H1 (cell line): ENCODE data around the gene ADD2. TPM values are rescaled to one million over a fixed set of nuclear protein-coding genes. Genes with fewer than 3 reads are reported as not detected.

Experiments
- ATF3 ChIP-seq: IDR thresholded peaks from 2 replicates; pipeline ENCODE4 v1.6.1; 2011; ENCODE audit warnings: low read depth, mild to moderate bottlenecking, low read length; ENCODE audit not compliant: insufficient read depth
- CREB1 ChIP-seq: IDR thresholded peaks from 2 replicates; pipeline ENCODE4 v1.6.1; 2012; ENCODE audit warnings: inconsistent platforms
- JUN ChIP-seq: IDR thresholded peaks from 2 replicates; pipeline ENCODE4 v1.6.1; 2011; ENCODE audit warnings: low read depth, mild to moderate bottlenecking, improper control_type of control experiment, low read length
- NRF1 ChIP-seq: IDR thresholded peaks from 2 replicates; pipeline ENCODE4 v1.6.1; 2011; ENCODE audit warnings: mild to moderate bottlenecking, low read depth, low read length, improper control_type of control experiment
- POLR2AphosphoS5 ChIP-seq: IDR thresholded peaks from 2 replicates; pipeline ENCODE4 v1.6.1; 2011; ENCODE audit warnings: low read depth, low read length
- SIX5 ChIP-seq: IDR thresholded peaks from 2 replicates; pipeline ENCODE4 v1.6.1; 2011; ENCODE audit warnings: mild to moderate bottlenecking, low read depth, low read length
- SUZ12 ChIP-seq: fragments of 200-600 bp; sonication (generic); IDR thresholded peaks from 2 replicates; pipeline ENCODE4 v1.6.1; 2012; ENCODE audit warnings: mild to moderate bottlenecking, inconsistent platforms, low read length, moderate library complexity, mixed read lengths
- polyA plus RNA-seq, 7 experiments: library from polyadenylated mRNA; depleted of rRNA in 3 of 7; stranded (reverse) in 5 of 7; unstranded in 2 of 7; fragments of >200 nt in 5 of 7; fragments of 200-250 nt in 2 of 7; gene quantifications; 1 replicate in 5 of 7; 2 replicates in 1 of 7; 4 replicates in 1 of 7; pipeline versions ENCODE4 v1.2.1 to v1.2.3, GENCODE V29; 2011 to 2013; ENCODE audit warnings: missing spikeins in 2 of 7, mixed read lengths in 2 of 7
- small RNA-seq: library from polyadenylated mRNA; stranded (forward); fragments of <200 nt; extraction: miRNeasy Mini kit (QIAGEN cat#:217004); gene quantifications from one replicate; pipeline ENCODE3, GENCODE V24; 2013; ENCODE audit not compliant: insufficient read depth
- total RNA-seq: library from RNA; stranded (reverse); fragmentation: NEBNext Ultra II Directional; extraction: Animal tissue kit (Norgen Biotek cat#: 25700); gene quantifications from 2 replicates; pipeline ENCODE4 v1.2.1, GENCODE V29; 2021

Gene ADD2
- total and polyA plus RNA-seq, 2 of the 8 experiments (the other 6 are each of a cell fraction or from before 2014, with no cell fraction given), result 58.5 to 170 TPM

- TF ChIP-seq SIX5, result no peak
- TF ChIP-seq SUZ12, result no peak
- no peak for TF ChIP-seq CREB1
- TF ChIP-seq POLR2AphosphoS5, result no peak
- TF ChIP-seq JUN, result no peak
- no peak for TF ChIP-seq ATF3
- TF ChIP-seq NRF1, result no peak
These were observed 160.9 kb downstream of the ADD2 start (continued) for GRCh38 chr2:70607121-70607561.

Small RNA genes lying within 50 kb of the gene (small RNA-seq; reads per million reads assigned to genes)
- gene HMGN2P21, result not detected

Other genes starting within 250 kb of the ADD2 start
- 2.8 and 3.7 TPM in 2 replicates for gene TGFA, start 214.4 kb downstream of the ADD2 start, total RNA-seq
- 1.8 and 2.1 TPM in 2 replicates for gene TGFA, start 214.4 kb downstream of the ADD2 start, polyA plus RNA-seq (2011; rRNA removed)
- not detected in 2 replicates for gene FIGLA, start 22.4 kb upstream of the ADD2 start, total RNA-seq
- not detected in 2 replicates for gene FIGLA, start 22.4 kb upstream of the ADD2 start, polyA plus RNA-seq (2011; rRNA removed)
- gene CLEC4F, start 52.4 kb upstream of the ADD2 start, total RNA-seq, result not detected in 2 replicates
- not detected in 2 replicates for gene CLEC4F, start 52.4 kb upstream of the ADD2 start, polyA plus RNA-seq (2011; rRNA removed)
- not detected in 2 replicates for gene CD207, start 67.6 kb upstream of the ADD2 start, total RNA-seq
- gene CD207, start 67.6 kb upstream of the ADD2 start, polyA plus RNA-seq (2011; rRNA removed), result not detected in 2 replicates
- not detected in 2 replicates for gene VAX2, start 132.4 kb upstream of the ADD2 start, total RNA-seq
- gene VAX2, start 132.4 kb upstream of the ADD2 start, polyA plus RNA-seq (2011; rRNA removed), result not detected in 2 replicates
- gene ATP6V1B1, start 167.7 kb upstream of the ADD2 start, total RNA-seq, result not detected in 2 replicates
- 0.17 TPM in 1 of 2 replicates, not detected in the other for gene ATP6V1B1, start 167.7 kb upstream of the ADD2 start, polyA plus RNA-seq (2011; rRNA removed)
- gene ANKRD53, start 210.4 kb upstream of the ADD2 start, total RNA-seq, result 0.39 and 0.55 TPM in 2 replicates
- 0.53 and 0.70 TPM in 2 replicates for gene ANKRD53, start 210.4 kb upstream of the ADD2 start, polyA plus RNA-seq (2011; rRNA removed)
- gene TEX261, start 226.7 kb upstream of the ADD2 start, total RNA-seq, result 24.3 and 25.2 TPM in 2 replicates
- 30.1 and 31.2 TPM in 2 replicates for gene TEX261, start 226.7 kb upstream of the ADD2 start, polyA plus RNA-seq (2011; rRNA removed)